Activated T-helper 1 cell treated with anti-CD3 and anti-CD28 coated beads, Interleukin-12 subunit alpha, Interleukin-12 subunit beta, Interleukin-2, Interleukin-4 antibody, amounts not matched to agents 30 ng/mL and 10 ng/mL and 1 ng/mL, durations not matched to agents 14 hours and 24 hours and 36 hours (primary cell): ENCODE results near the gene LRP5. TPM values are rescaled to one million over a fixed set of nuclear protein-coding genes. Genes with fewer than 3 reads are reported as not detected.
"Not testable (repeated sequence)": the region's sequence is repeated elsewhere in the genome, so short reads cannot be mapped to it uniquely, and the experiment has no call there.

Experiments
- DNase-seq: peaks from one replicate; pipeline ENCODE4 v3.0.0; 2021; ENCODE audit warnings: low spot score
- H3K27ac Mint-ChIP-seq: one replicate; pipeline ENCODE4 v1.8.0; 2021; ENCODE audit warnings: mild to moderate bottlenecking, mixed read lengths
- H3K27me3 Mint-ChIP-seq: one replicate; pipeline ENCODE4 v1.8.0; 2022; ENCODE audit warnings: mild to moderate bottlenecking, moderate library complexity, mixed read lengths; ENCODE audit not compliant: insufficient read depth
- H3K36me3 Mint-ChIP-seq: one replicate; pipeline ENCODE4 v1.8.0; 2021; ENCODE audit warnings: low read depth, mixed read lengths
- H3K4me1 Mint-ChIP-seq: one replicate; pipeline ENCODE4 v1.8.0; 2021; ENCODE audit warnings: low read depth, mixed read lengths
- H3K4me3 Mint-ChIP-seq: one replicate; pipeline ENCODE4 v1.8.0; 2021; ENCODE audit warnings: mild to moderate bottlenecking, moderate library complexity, mixed read lengths
- H3K9me3 Mint-ChIP-seq: one replicate; pipeline ENCODE4 v1.8.0; 2021; ENCODE audit warnings: mixed read lengths
- intact Hi-C: fragments of 100-400 bp; cut with micrococcal nuclease; formaldehyde crosslinking; loops from one replicate; pipeline ENCODE4 v1.15.1; 2024
- total RNA-seq: library from RNA; stranded (reverse); gene quantifications from 2 replicates; pipeline ENCODE4 v1.2.3, GENCODE V29; 2022

Gene LRP5
- total RNA-seq, 1 donor from 2014 or later, result 23.9 TPM

DNA sequence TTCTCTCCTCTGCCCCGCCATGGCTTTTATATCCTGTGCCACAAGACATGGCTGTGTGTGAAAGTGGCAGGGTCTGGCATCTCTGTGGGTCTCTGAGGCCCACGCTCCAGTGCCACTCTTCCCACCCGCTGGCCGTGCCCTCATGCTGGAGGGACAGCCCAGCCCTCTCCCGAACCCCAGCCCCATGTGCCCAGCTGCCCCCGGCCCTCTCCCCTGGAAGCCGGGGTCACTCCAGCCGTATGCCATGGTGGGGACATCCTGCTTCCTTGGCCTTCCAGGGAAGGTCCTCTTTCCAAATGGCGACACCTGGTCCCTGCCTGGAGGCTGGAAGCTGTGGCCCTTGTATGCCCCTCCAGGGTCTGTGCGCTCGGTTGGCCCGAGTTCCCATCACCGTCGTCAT, 84.9 kb downstream of the LRP5 start:
- no peak overlapping the region for H3K27ac Mint-ChIP-seq

DNA sequence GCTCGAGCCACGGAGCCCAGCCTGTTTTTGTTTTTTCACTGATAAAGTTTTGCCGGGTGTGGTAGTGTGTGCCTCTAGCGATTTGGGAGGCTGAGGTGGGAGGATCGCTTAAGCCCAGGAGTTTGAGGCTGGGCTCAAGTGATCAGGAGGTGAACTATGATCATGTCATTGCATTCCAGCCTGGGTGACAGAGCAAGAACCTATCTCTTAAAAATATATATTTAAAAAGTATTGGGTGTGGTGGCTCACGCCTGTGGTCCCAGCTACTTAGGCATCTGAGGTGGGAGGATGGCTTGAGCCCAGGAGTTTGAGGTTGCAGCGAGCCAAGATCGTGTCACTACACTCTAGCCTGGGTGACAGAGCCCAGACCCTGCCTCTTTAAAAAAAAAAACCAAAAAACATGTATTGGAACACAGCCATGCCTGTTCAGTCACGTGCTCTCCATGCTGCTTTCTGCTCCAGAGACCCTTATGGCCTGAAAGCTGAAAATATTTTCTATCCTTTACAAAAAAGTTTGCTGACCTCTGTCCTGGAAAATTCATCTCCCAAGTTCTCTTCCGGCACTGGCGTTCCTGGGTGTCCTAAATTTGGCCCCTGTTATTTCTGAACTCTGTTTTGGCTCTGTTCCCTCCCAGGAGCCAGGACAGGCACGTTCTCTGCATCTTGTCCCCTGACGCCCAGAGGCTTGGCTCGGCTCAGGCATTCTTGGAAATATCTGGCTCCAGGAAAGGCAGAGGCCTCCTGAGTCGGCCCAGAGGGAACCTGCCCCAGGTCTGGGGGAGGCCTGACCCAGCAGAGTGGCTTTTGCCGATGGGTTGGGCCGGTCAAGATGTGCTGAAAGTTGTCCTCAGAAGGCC, 86.8 kb downstream of the LRP5 start:
- no peak overlapping the region for H3K27ac Mint-ChIP-seq
- no peaks in the 10 kb centered on the region for H3K27me3 Mint-ChIP-seq
- no peak overlapping the region for H3K4me3 Mint-ChIP-seq
- no peaks in the 10 kb centered on the region for H3K4me1 Mint-ChIP-seq
- no peak for DNase-seq
- no peaks in the 10 kb centered on the region for H3K9me3 Mint-ChIP-seq
- peaks cover 3% of the 10 kb centered on the region for H3K36me3 Mint-ChIP-seq
- intact Hi-C loops, result no loop called here

More for the DNA sequence above, 84.9 kb downstream of the LRP5 start:
- intact Hi-C loops, result no loop called here
- Mint-ChIP-seq H3K4me3 (no peak overlapping the region), H3K4me1 (no peaks in the 10 kb centered on the region), H3K36me3 (peaks cover 3% of the 10 kb centered on the region), H3K9me3 (no peaks in the 10 kb centered on the region), H3K27me3 (no peaks in the 10 kb centered on the region)
- no peak for DNase-seq

DNA sequence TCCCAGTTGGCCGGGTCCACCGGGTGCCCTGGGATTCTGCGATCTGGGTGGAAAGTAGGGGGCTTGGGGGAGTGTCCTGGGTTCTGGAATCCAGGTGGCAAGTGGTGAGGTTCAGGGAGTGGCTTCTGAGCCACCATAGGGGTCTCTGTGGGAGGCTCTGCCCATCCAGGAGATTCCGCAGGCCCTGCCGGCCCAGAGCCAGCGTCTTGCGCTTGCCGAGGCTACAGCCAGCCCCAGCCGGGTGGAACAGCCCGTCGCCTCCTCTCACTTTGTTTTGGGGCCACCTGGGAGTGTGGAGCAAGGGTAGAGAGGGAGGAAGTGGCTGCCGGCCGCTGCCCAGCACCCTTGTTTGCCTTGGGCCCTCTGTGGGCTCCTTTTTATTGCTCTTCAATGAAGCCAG, 87.5 kb downstream of the LRP5 start:
- intact Hi-C loops, result no loop called here
- peaks cover 1% of the 10 kb centered on the region for H3K36me3 Mint-ChIP-seq
- DNase-seq, result no peak

DNA sequence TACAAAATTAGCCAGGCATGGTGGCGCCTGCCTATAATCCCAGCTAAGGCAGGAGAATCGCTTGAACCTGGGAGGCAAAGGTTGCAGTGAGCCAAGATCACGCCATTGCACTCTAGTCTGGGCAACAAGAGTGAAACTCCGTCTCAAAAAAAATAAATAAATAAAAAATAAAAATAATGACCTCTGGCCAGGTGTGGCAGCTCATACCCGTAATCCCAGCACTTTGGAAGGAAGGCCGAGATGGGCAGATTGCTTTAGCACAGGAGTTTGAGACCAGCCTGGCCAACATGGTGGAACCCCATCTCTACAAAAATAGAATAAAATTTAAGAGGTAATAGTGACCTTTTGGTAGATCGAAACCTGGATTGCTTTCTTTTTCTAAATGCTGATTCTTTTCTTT, 88.2 kb downstream of the LRP5 start:
- DNase-seq, H3K36me3 Mint-ChIP-seq, intact Hi-C loops, H3K9me3 Mint-ChIP-seq, H3K4me3 Mint-ChIP-seq, H3K27me3 Mint-ChIP-seq, H3K27ac Mint-ChIP-seq, H3K4me1 Mint-ChIP-seq: not testable (repeated sequence)

More for the DNA sequence above, 87.5 kb downstream of the LRP5 start:
- no peaks in the 10 kb centered on the region for H3K4me1 Mint-ChIP-seq
- no peak overlapping the region for H3K4me3 Mint-ChIP-seq
- no peak overlapping the region for H3K27ac Mint-ChIP-seq
- H3K9me3 Mint-ChIP-seq, result no peaks in the 10 kb centered on the region
- H3K27me3 Mint-ChIP-seq, result no peaks in the 10 kb centered on the region

DNA sequence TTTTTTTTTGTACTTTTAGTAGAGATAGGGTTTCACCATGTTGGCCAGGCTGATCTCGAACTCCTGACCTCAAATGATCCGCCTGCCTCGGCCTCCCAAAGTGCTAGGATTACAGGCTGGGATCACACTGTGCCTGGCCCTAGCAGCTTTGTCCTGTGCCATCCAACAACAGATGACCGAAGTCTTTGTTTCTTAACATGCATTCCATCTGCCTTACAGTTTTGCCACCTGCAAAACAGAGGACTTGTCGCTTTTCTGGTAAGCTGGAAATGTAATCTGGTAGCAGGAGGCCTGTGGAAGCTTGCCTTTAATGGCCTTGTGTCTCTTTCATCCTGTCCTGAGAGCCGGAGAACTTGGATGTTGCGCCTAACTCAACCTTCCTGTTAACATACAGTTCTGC, 89.5 kb downstream of the LRP5 start:
- DNase-seq, result no peak
- no peak overlapping the region for H3K27ac Mint-ChIP-seq
- H3K4me1 Mint-ChIP-seq, result no peaks in the 10 kb centered on the region
- H3K4me3 Mint-ChIP-seq, result no peak overlapping the region
- H3K9me3 Mint-ChIP-seq, result no peaks in the 10 kb centered on the region
- peaks cover 5% of the 10 kb centered on the region for H3K36me3 Mint-ChIP-seq
- H3K27me3 Mint-ChIP-seq, result no peaks in the 10 kb centered on the region
- intact Hi-C loops, result no loop called here

DNA sequence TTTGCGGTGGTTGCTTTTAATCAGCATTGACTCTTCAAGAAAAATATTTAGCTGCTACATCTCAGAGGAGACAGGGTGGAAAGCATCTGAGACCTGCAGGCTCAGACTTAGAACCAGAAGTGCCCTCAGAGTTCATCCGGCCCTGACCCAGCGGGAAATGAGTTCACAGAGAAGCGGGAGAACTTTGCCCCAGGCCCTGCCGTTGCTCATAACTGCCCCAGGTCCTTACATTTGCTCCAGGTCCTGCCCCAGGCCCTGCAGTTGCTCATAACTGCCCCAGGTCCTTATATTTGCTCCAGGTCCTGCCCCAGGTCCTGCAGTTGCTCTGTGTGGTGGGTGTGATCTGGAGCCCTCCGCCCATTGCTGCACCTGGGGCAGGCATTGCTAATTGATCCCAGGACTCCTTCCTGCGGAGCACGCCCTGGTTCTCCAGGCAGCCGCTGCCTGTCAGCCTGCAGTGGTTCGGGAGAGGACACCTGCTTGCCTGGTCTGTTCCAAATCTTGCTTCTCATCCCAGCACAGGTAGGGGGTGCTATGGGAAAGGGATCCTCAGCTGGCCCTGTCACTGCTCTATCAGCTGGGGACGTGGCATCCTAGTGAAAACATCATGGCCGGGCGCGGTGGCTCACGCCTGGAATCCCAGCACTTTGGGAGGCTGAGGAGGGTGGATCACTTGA, 90.1 kb downstream of the LRP5 start:
- Mint-ChIP-seq H3K9me3 (no peaks in the 10 kb centered on the region), H3K27me3 (no peaks in the 10 kb centered on the region), H3K4me3 (no peak overlapping the region), H3K4me1 (no peaks in the 10 kb centered on the region), H3K27ac (no peak overlapping the region), H3K36me3 (peaks cover 6% of the 10 kb centered on the region)
- no peak for DNase-seq
- intact Hi-C loops, result no loop called here

DNA sequence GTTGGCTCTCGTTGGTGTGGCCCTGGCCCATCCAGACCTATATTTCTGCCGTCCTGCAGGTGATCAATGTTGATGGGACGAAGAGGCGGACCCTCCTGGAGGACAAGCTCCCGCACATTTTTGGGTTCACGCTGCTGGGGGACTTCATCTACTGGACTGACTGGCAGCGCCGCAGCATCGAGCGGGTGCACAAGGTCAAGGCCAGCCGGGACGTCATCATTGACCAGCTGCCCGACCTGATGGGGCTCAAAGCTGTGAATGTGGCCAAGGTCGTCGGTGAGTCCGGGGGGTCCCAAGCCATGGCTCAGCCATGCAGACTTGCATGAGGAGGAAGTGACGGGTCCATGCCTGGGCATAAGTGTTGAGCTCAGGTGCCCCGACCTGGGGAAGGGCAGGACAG, 91.0 kb downstream of the LRP5 start:
- H3K4me3 Mint-ChIP-seq, result no peak overlapping the region
- intact Hi-C loops, result no loop called here

DNA sequence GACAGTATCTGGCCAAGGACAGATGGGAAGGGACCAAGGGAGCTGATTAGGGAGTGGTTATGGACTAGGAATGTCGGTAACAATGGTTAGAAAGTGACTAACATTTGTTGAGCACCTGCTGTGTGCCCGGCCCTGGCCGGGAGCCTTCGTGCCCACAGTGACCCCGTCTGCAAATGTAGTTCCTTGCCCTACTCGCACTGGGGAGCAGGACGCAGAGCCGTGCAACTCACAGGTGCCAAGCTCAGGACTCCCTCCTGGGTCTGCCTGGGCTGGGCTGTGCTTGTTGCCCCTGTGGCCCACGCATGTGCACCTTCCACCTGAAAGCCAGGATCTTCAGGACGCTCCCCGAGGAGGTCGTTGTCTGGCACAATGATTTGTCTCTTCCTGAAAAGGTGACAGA, 91.4 kb downstream of the LRP5 start:
- H3K36me3 Mint-ChIP-seq, result peaks cover 8% of the 10 kb centered on the region
- no peaks in the 10 kb centered on the region for H3K27me3 Mint-ChIP-seq
- H3K27ac Mint-ChIP-seq, result no peak overlapping the region
- intact Hi-C loops, result no loop called here
- no peaks in the 10 kb centered on the region for H3K4me1 Mint-ChIP-seq
- H3K4me3 Mint-ChIP-seq, result no peak overlapping the region
- no peaks in the 10 kb centered on the region for H3K9me3 Mint-ChIP-seq
- DNase-seq, result no peak

More for the DNA sequence above, 91.0 kb downstream of the LRP5 start:
- H3K27ac Mint-ChIP-seq, result no peak overlapping the region
- H3K9me3 Mint-ChIP-seq, result no peaks in the 10 kb centered on the region
- H3K4me1 Mint-ChIP-seq, result no peaks in the 10 kb centered on the region
- H3K27me3 Mint-ChIP-seq, result no peaks in the 10 kb centered on the region
- DNase-seq, result no peak
- H3K36me3 Mint-ChIP-seq, result peaks cover 7% of the 10 kb centered on the region

DNA sequence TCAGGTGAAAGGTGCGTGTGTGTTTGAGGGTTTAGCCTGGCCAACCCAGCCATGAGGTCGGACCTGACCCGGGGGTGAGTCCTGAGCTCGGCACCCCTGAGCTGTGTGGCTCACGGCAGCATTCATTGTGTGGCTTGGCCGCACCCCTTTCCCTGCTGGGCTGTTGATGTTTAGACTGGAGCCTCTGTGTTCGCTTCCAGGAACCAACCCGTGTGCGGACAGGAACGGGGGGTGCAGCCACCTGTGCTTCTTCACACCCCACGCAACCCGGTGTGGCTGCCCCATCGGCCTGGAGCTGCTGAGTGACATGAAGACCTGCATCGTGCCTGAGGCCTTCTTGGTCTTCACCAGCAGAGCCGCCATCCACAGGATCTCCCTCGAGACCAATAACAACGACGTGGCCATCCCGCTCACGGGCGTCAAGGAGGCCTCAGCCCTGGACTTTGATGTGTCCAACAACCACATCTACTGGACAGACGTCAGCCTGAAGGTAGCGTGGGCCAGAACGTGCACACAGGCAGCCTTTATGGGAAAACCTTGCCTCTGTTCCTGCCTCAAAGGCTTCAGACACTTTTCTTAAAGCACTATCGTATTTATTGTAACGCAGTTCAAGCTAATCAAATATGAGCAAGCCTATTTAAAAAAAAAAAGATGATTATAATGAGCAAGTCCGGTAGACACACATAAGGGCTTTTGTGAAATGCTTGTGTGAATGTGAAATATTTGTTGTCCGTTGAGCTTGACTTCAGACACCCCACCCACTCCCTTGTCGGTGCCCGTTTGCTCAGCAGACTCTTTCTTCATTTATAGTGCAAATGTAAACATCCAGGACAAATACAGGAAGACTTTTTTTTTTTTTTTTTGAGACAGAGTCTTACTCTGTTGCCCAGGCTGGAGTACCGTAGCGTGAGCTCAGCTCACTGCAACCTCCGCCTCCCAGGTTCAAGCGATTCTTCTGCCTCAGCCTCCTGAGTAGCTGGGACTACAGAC, 94.2 kb downstream of the LRP5 start:
- intact Hi-C loops, result no loop called here
- no peaks in the 10 kb centered on the region for H3K9me3 Mint-ChIP-seq
- H3K36me3 Mint-ChIP-seq, result peaks cover 8% of the 10 kb centered on the region
- H3K27me3 Mint-ChIP-seq, result no peaks in the 10 kb centered on the region
- H3K27ac Mint-ChIP-seq, result no peak overlapping the region
- DNase-seq, result no peak
- H3K4me3 Mint-ChIP-seq, result no peak overlapping the region
- H3K4me1 Mint-ChIP-seq, result no peaks in the 10 kb centered on the region

DNA sequence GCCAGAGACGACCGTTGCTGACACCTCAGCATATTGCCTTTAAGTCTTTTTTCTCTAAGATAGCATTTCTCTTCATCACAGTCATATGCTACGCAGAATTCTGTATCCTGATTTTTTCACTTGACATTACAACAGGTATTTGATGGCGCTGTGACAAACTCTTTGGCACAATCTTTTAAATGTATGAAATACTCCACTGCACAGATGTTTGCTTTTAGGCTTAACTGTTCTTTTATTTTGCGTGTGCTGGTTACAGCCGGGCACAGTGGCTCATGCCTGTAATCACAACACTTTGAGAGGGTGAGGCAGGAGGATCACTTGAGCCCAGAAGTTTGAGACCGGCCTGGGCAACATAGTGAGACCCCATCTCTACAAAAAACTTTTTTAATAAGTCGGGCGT, 96.1 kb downstream of the LRP5 start:
- Mint-ChIP-seq H3K36me3 (peaks cover 8% of the 10 kb centered on the region), H3K9me3 (no peaks in the 10 kb centered on the region), H3K27me3 (no peaks in the 10 kb centered on the region), H3K4me3 (no peak overlapping the region), H3K27ac (no peak overlapping the region), H3K4me1 (no peaks in the 10 kb centered on the region)
- no peak for DNase-seq
- intact Hi-C loops, result no loop called here

DNA sequence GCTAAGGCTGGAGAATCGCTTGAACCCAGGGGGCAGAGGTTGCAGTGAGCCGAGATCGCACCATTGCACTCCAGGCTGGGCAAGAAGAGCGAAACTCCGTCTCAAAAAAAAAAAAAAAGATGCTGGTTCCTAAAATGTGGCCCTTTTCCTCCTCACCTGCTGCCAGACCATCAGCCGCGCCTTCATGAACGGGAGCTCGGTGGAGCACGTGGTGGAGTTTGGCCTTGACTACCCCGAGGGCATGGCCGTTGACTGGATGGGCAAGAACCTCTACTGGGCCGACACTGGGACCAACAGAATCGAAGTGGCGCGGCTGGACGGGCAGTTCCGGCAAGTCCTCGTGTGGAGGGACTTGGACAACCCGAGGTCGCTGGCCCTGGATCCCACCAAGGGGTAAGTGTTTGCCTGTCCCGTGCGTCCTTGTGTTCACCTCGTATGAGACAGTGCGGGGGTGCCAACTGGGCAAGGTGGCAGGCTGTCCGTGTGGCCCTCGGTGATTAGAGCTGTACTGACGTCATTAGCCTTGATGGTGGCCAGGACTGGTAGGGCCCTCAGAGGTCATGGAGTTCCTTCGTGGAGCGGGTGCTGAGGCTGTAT, 97.5 kb downstream of the LRP5 start:
- intact Hi-C loops, result no loop called here
- DNase-seq, result no peak
- no peak overlapping the region for H3K27ac Mint-ChIP-seq
- no peaks in the 10 kb centered on the region for H3K27me3 Mint-ChIP-seq
- no peaks in the 10 kb centered on the region for H3K9me3 Mint-ChIP-seq
- H3K36me3 Mint-ChIP-seq, result peaks cover 6% of the 10 kb centered on the region
- no peaks in the 10 kb centered on the region for H3K4me1 Mint-ChIP-seq
- H3K4me3 Mint-ChIP-seq, result no peak overlapping the region

DNA sequence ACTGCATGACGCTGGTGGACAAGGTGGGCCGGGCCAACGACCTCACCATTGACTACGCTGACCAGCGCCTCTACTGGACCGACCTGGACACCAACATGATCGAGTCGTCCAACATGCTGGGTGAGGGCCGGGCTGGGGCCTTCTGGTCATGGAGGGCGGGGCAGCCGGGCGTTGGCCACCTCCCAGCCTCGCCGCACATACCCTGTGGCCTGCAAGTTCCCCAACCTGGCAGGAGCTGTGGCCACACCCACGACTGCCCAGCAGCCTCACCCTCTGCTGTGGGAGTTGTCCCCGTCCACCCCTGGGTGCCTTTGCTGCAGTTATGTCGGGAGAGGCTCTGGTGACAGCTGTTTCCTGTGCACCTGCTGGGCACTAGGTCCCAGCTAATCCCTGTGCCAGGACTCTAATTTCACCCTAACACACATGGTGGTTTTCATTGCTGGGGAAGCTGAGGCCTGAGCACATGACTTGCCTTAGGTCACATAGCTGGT, 99.2 kb downstream of the LRP5 start:
- Mint-ChIP-seq H3K9me3 (no peaks in the 10 kb centered on the region), H3K27ac (no peak overlapping the region), H3K27me3 (no peaks in the 10 kb centered on the region), H3K36me3 (peaks cover 6% of the 10 kb centered on the region), H3K4me1 (no peaks in the 10 kb centered on the region), H3K4me3 (no peak overlapping the region)
- intact Hi-C loops, result no loop called here
- DNase-seq, result no peak
